Uterus (tissue), 4 donors: ENCODE results near the gene ARHGAP27. TPM values are rescaled to one million over a fixed set of nuclear protein-coding genes. Genes with fewer than 3 reads are reported as not detected.

Experiments used
- DNase-seq, 2 donors: peaks; one replicate each; pipeline ENCODE4 v3.0.0-alpha.2; 2019 to 2020
- H3K27ac ChIP-seq, 2 donors: fragments of 200-600 bp; sonication (generic); 1 replicate in 1 of 2; 2 replicates in 1 of 2; pipeline ENCODE4 v1.5.1; 2016 to 2018
- H3K27me3 ChIP-seq, 2 donors: fragments of 200-600 bp; sonication (generic); one replicate each; pipeline ENCODE4 v1.5.1; 2018 to 2019; ENCODE audit warnings: control low read depth in 1 of 2
- H3K36me3 ChIP-seq, 2 donors: fragments of 200-600 bp; sonication (generic); one replicate each; pipeline ENCODE4 v1.5.1; 2019; ENCODE audit warnings: control low read depth in 1 of 2
- H3K4me1 ChIP-seq, 2 donors: fragments of 200-600 bp; sonication (generic); one replicate each; pipeline ENCODE4 v1.5.1; 2018 to 2019; ENCODE audit warnings: control low read depth in 1 of 2
- H3K4me3 ChIP-seq, 2 donors: fragments of 200-600 bp; sonication (generic); 1 replicate in 1 of 2; 2 replicates in 1 of 2; pipeline ENCODE4 v1.5.1; 2018 to 2019; ENCODE audit warnings: mild to moderate bottlenecking in 1 of 2
- H3K9me3 ChIP-seq, 2 donors: fragments of 200-600 bp; sonication (generic); one replicate each; pipeline ENCODE4 v1.5.1; 2019; ENCODE audit warnings: control low read depth in 1 of 2
- CTCF ChIP-seq, 4 experiments: fragments of 200-600 bp in 2 of 4; fragments of 450-650 bp in 2 of 4; sonication (generic) in 2 of 4; IDR thresholded peaks; one replicate each; pipeline ENCODE4 v1.5.1; 2016 to 2019; ENCODE audit warnings: antibody characterized with exemption in 4 of 4, mild to moderate bottlenecking in 2 of 4, moderate library complexity in 1 of 4
- POLR2A ChIP-seq, 2 donors: fragments of 450-650 bp; IDR thresholded peaks; one replicate each; pipeline ENCODE4 v1.6.1; 2016; ENCODE audit warnings: antibody characterized with exemption in 2 of 2, mild to moderate bottlenecking in 1 of 2, moderate library complexity in 1 of 2
- intact Hi-C: fragments of 100-400 bp; cut with DNase I; formaldehyde crosslinking; loops from one replicate; pipeline ENCODE4 v1.15.1; 2023; ENCODE audit warnings: low total_unique reads
- total RNA-seq, 4 donors: library from RNA; depleted of rRNA in 3 of 4; stranded (reverse); fragments of >200 nt in 3 of 4; gene quantifications; one replicate each; pipeline versions ENCODE4 v1.1.0 to v1.2.4, GENCODE V29; 2014 to 2023
- donor health status: DM: yes; HTN: yes; CAD: no.

Gene ARHGAP27
- total RNA-seq, 4 donors from 2014 or later, result 9.4 to 36.6 (median 16.0) TPM

GRCh38 chr17:45438931-45439610 lies 6.4 kb upstream of the ARHGAP27 start:
- DNase-seq, result no peak
- TF ChIP-seq CTCF (IDR thresholded peaks at IDR 0.05) (no peak), POLR2A (IDR thresholded peaks at IDR 0.05) (no peak)
- H3K27me3 ChIP-seq, result no peaks in the 10 kb centered on the region
- H3K4me3 ChIP-seq, result no peak overlapping the region
- H3K9me3 ChIP-seq, result no peaks in the 10 kb centered on the region
- no peaks in the 10 kb centered on the region for H3K36me3 ChIP-seq
- intact Hi-C loops, result no loop called here
- H3K4me1 ChIP-seq, result no peaks in the 10 kb centered on the region
- H3K27ac ChIP-seq, result no peak overlapping the region

GRCh38 chr17:45437465-45438283 lies 5.0 kb upstream of the ARHGAP27 start:
- Histone ChIP-seq H3K36me3 (no peaks in the 10 kb centered on the region), H3K27ac (no peak overlapping the region), H3K4me1 (peaks cover 0 to 1% of the 10 kb centered on the region in 2 donors), H3K9me3 (no peaks in the 10 kb centered on the region), H3K27me3 (peaks cover 0 to 6% of the 10 kb centered on the region in 2 donors), H3K4me3 (no peak overlapping the region)
- no peak for DNase-seq
- intact Hi-C loops, result no loop called here
- TF ChIP-seq POLR2A (IDR thresholded peaks at IDR 0.05) (no peak), CTCF (IDR thresholded peaks at IDR 0.05) (no peak)

- no peak overlapping the region for H3K27ac ChIP-seq
- peaks cover 0 to 9% of the 10 kb centered on the region in 2 donors for H3K4me1 ChIP-seq
- no peak for DNase-seq
- intact Hi-C loops, result no loop called here
- TF ChIP-seq CTCF (IDR thresholded peaks at IDR 0.05) (no peak), POLR2A (IDR thresholded peaks at IDR 0.05) (no peak)
- no peak overlapping the region for H3K4me3 ChIP-seq
- no peaks in the 10 kb centered on the region for H3K36me3 ChIP-seq
- no peaks in the 10 kb centered on the region for H3K9me3 ChIP-seq
- peaks cover 0 to 11% of the 10 kb centered on the region in 2 donors for H3K27me3 ChIP-seq
Measured at GRCh38 chr17:45436625-45437464, 4.2 kb upstream of the ARHGAP27 start.

- intact Hi-C loops, result no loop called here
Measured at GRCh38 chr17:45436161-45436560, 3.5 kb upstream of the ARHGAP27 start.

More at GRCh38 chr17:45436161-45436560, 3.5 kb upstream of the ARHGAP27 start:
- Histone ChIP-seq H3K27me3 (peaks cover 5 to 11% of the 10 kb centered on the region in 2 donors), H3K9me3 (no peaks in the 10 kb centered on the region), H3K36me3 (no peaks in the 10 kb centered on the region), H3K4me3 (no peak overlapping the region), H3K4me1 (peaks cover 0 to 16% of the 10 kb centered on the region in 2 donors), H3K27ac (no peak overlapping the region)
- no peak for DNase-seq
- TF ChIP-seq CTCF (IDR thresholded peaks at IDR 0.05) (no peak), POLR2A (IDR thresholded peaks at IDR 0.05) (no peak)
